ENCODE measurements around the gene ACTR8. TPM values are rescaled to one million over a fixed set of nuclear protein-coding genes. Genes with fewer than 3 reads are reported as not detected.

ACTR8 gene
- total RNA-seq, 2 experiments from 2014 or later, result 13.7 to 14.3 TPM

- H3K36me3 ChIP-seq (ENCODE audit: insufficient read depth, low read length), result no peaks in the 10 kb centered on the region
- intact Hi-C loops (cut with DNase I, micrococcal nuclease), result no loop called here
- TF ChIP-seq, protein P1, sequence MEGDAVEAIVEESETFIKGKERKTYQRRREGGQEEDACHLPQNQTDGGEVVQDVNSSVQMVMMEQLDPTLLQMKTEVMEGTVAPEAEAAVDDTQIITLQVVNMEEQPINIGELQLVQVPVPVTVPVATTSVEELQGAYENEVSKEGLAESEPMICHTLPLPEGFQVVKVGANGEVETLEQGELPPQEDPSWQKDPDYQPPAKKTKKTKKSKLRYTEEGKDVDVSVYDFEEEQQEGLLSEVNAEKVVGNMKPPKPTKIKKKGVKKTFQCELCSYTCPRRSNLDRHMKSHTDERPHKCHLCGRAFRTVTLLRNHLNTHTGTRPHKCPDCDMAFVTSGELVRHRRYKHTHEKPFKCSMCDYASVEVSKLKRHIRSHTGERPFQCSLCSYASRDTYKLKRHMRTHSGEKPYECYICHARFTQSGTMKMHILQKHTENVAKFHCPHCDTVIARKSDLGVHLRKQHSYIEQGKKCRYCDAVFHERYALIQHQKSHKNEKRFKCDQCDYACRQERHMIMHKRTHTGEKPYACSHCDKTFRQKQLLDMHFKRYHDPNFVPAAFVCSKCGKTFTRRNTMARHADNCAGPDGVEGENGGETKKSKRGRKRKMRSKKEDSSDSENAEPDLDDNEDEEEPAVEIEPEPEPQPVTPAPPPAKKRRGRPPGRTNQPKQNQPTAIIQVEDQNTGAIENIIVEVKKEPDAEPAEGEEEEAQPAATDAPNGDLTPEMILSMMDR (IDR thresholded peaks at IDR 0.05), result no peak
- no peak overlapping the region for H3K27ac ChIP-seq (ENCODE audit: low read depth in 1 of 2, low read length in 2 of 2)
- Mint-ChIP-seq H3K27me3 (no peaks in the 10 kb centered on the region), H3K4me3 (no peak overlapping the region), H3K27ac (no peak overlapping the region), H3K36me3 (ENCODE audit: low read depth) (no peaks in the 10 kb centered on the region), H3K4me1 (ENCODE audit: low read depth) (no peaks in the 10 kb centered on the region), H3K9me3 (no peaks in the 10 kb centered on the region)
- H3K4me3 ChIP-seq (ENCODE audit: low read length), result no peak overlapping the region
- H3K4me1 ChIP-seq (ENCODE audit: insufficient read depth, low read length), result no peaks in the 10 kb centered on the region
- DNase-seq, result no peak
- H3K9me3 ChIP-seq (ENCODE audit: control insufficient read depth in 1 of 2, insufficient read depth in 1 of 2, low read length in 2 of 2), result no peaks in the 10 kb centered on the region
- H3K27me3 ChIP-seq (ENCODE audit: control insufficient read depth in 1 of 2, insufficient read depth in 2 of 2, low read length in 2 of 2), result no peaks in the 10 kb centered on the region
- CTCF ChIA-PET, result no interaction called here
- ATAC-seq (ENCODE audit: poor library complexity), result no peak
- POLR2A ChIA-PET, result no interaction called here
Observed at GRCh38 chr3:53829605-53830004, 52.3 kb downstream of the ACTR8 start.

DNA sequence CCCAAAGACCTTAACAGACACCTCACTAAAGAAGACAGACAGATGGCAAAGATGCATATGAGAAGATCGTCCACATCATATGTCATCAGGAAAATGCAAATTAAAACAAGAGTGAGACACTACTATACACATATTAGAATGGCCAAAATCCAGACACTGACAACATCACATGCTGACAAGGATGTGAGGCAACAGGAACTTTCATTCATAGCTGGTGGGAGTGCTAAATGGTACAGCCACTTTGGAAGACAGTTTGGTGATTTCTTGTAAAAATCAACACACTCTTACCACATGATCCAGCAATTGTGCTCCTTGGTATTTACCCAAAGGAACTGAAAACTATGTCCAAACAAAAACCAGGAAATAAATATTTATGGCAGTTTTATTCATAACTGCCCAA is 53.4 kb downstream of the ACTR8 start:
- POLR2A ChIA-PET, result no interaction called here

GRCh38 chr3:53826048-53826447 is 55.9 kb downstream of the ACTR8 start:
- ChIA-PET POLR2A (no interaction called here), CTCF (no interaction called here)
- H3K9me3 ChIP-seq (ENCODE audit: control insufficient read depth in 1 of 2, insufficient read depth in 1 of 2, low read length in 2 of 2), result no peaks in the 10 kb centered on the region
- Mint-ChIP-seq H3K27me3 (no peaks in the 10 kb centered on the region), H3K27ac (no peak overlapping the region), H3K4me3 (no peak overlapping the region), H3K36me3 (ENCODE audit: low read depth) (no peaks in the 10 kb centered on the region), H3K9me3 (no peaks in the 10 kb centered on the region), H3K4me1 (ENCODE audit: low read depth) (no peaks in the 10 kb centered on the region)
- no peaks in the 10 kb centered on the region for H3K4me1 ChIP-seq (ENCODE audit: insufficient read depth, low read length)
- TF ChIP-seq, protein P1 (IDR thresholded peaks at IDR 0.05), result no peak
- DNase-seq (no peak), ATAC-seq (ENCODE audit: poor library complexity) (no peak)
- H3K27ac ChIP-seq (ENCODE audit: low read depth in 1 of 2, low read length in 2 of 2), result no peak overlapping the region
- no peak overlapping the region for H3K4me3 ChIP-seq (ENCODE audit: low read length)
- intact Hi-C loops (cut with DNase I, micrococcal nuclease), result no loop called here
- no peaks in the 10 kb centered on the region for H3K36me3 ChIP-seq (ENCODE audit: insufficient read depth, low read length)
- H3K27me3 ChIP-seq (ENCODE audit: control insufficient read depth in 1 of 2, insufficient read depth in 2 of 2, low read length in 2 of 2), result no peaks in the 10 kb centered on the region

More for the DNA sequence above, 53.4 kb downstream of the ACTR8 start:
- Histone ChIP-seq H3K27ac (ENCODE audit: low read depth in 1 of 2, low read length in 2 of 2) (no peak overlapping the region), H3K36me3 (ENCODE audit: insufficient read depth, low read length) (no peaks in the 10 kb centered on the region), H3K27me3 (ENCODE audit: control insufficient read depth in 1 of 2, insufficient read depth in 2 of 2, low read length in 2 of 2) (no peaks in the 10 kb centered on the region), H3K4me3 (ENCODE audit: low read length) (no peak overlapping the region), H3K4me1 (ENCODE audit: insufficient read depth, low read length) (no peaks in the 10 kb centered on the region), H3K9me3 (ENCODE audit: control insufficient read depth in 1 of 2, insufficient read depth in 1 of 2, low read length in 2 of 2) (no peaks in the 10 kb centered on the region)
- Mint-ChIP-seq H3K9me3 (no peaks in the 10 kb centered on the region), H3K36me3 (ENCODE audit: low read depth) (no peaks in the 10 kb centered on the region), H3K4me3 (no peak overlapping the region), H3K27me3 (no peaks in the 10 kb centered on the region), H3K4me1 (ENCODE audit: low read depth) (no peaks in the 10 kb centered on the region), H3K27ac (no peak overlapping the region)
- DNase-seq (no peak), ATAC-seq (ENCODE audit: poor library complexity) (no peak)
- CTCF ChIA-PET, result no interaction called here
- intact Hi-C loops (cut with DNase I, micrococcal nuclease), result no loop called here
- TF ChIP-seq, protein P1 (IDR thresholded peaks at IDR 0.05), result no peak

All from CD4-positive, alpha-beta T cell (primary cell).